Loucy (cell line): ENCODE measurements around the gene SUPT4H1.

ENCODE experiments used
- CTCF ChIP-seq: fragments of 200-600 bp; sonication (generic); conservative IDR thresholded peaks from 2 replicates; pipeline ENCODE4 v1.5.1; 2014; ENCODE audit warnings: mild to moderate bottlenecking, antibody characterized with exemption, low read length
- EZH2phosphoT487 ChIP-seq: fragments of 200-600 bp; IDR thresholded peaks from 2 replicates; pipeline ENCODE4 v1.6.1; 2018; ENCODE audit warnings: antibody characterized with exemption, mild to moderate bottlenecking, moderate library complexity, borderline replicate concordance

- TF ChIP-seq CTCF, result no peak
- TF ChIP-seq EZH2phosphoT487, result no peak
Observed at GRCh38 chr17:58388302-58389190, 36.5 kb upstream of the SUPT4H1 start.
